Hepatocyte (in vitro differentiated cells): ENCODE results near the gene NCOR2.

Experiments
- CTCF ChIP-seq: fragments of 200-600 bp; sonication (generic); IDR thresholded peaks from 2 replicates; pipeline ENCODE4 v1.5.1; 2016; ENCODE audit warnings: antibody characterized with exemption, mild to moderate bottlenecking; ENCODE audit not compliant: poor library complexity
- EZH2 ChIP-seq: fragments of 200-600 bp; sonication (generic); IDR thresholded peaks from 2 replicates; pipeline ENCODE4 v1.6.1; 2016; ENCODE audit warnings: antibody characterized with exemption, mild to moderate bottlenecking, borderline replicate concordance

DNA sequence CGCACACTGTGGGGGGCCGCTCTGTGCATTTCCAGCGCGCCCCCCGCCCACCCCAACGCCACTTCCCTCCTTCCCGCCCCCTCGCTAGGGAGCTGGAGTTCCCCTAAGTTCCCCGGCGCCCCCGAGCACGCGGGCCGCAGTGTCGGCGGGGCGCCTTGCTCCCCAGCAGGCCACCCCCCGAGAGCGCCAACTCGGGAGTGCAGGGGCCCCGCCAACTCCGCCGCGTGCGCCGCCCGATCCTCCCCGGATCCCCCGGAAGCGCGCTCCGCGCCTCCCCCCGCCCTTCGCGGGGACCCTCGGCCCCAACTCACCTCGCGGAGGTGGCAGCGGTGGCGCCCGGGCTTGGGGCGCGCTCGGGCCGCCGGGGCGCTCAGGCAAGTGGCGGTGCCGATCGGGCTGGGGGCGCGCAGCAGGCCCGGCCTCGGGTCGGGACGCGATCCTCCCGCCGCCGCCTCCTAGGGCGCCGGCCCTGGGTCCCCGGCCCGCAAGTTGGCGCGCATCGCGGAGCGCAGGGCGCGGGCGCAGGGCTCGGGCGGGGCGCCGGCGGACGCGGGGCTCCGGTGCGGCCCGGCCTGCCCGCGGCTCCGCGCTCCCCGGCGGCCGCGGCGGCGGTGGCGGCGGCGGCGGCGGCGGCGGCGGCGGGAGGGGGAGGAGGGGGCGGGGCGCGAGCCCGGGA lies at the start of gene NCOR2:
- TF ChIP-seq CTCF: no peak
- TF ChIP-seq EZH2: no peak
